Measurements from ENCODE around the gene EMC8.
"Not testable (repeated sequence)": the region's sequence is repeated elsewhere in the genome, so short reads cannot be mapped to it uniquely, and the experiment has no call there.

EMC8 gene

GRCh38 chr16:85842435-85842834, 43.1 kb upstream of the EMC8 start:
- no peak for DNase-seq (ENCODE audit: extremely low spot score)
- CTCF ChIA-PET, result no interaction called here
- POLR2A ChIA-PET, result no interaction called here
- no peak for TF ChIP-seq BHLHE40 (IDR thresholded peaks at IDR 0.05; ENCODE audit: borderline replicate concordance)
- no peak for TF ChIP-seq ZNF384 (IDR thresholded peaks at IDR 0.05)
- TF ChIP-seq SP1 (IDR thresholded peaks at IDR 0.05), result no peak
- TF ChIP-seq CTBP1 (IDR thresholded peaks at IDR 0.05; ENCODE audit: borderline replicate concordance), result no peak
- no peak for TF ChIP-seq TARDBP (IDR thresholded peaks at IDR 0.05)
- no peak for TF ChIP-seq NFRKB (IDR thresholded peaks at IDR 0.05)
- TF ChIP-seq, protein P1, sequence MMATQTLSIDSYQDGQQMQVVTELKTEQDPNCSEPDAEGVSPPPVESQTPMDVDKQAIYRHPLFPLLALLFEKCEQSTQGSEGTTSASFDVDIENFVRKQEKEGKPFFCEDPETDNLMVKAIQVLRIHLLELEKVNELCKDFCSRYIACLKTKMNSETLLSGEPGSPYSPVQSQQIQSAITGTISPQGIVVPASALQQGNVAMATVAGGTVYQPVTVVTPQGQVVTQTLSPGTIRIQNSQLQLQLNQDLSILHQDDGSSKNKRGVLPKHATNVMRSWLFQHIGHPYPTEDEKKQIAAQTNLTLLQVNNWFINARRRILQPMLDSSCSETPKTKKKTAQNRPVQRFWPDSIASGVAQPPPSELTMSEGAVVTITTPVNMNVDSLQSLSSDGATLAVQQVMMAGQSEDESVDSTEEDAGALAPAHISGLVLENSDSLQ (IDR thresholded peaks at IDR 0.05), result no peak
- TF ChIP-seq L3MBTL2 (conservative IDR thresholded peaks at IDR 0.05), result no peak
- TF ChIP-seq ARNT (IDR thresholded peaks at IDR 0.05), result no peak
- TF ChIP-seq FOXM1 (IDR thresholded peaks at IDR 0.05; ENCODE audit: borderline replicate concordance), result no peak
- TF ChIP-seq ELF4 (IDR thresholded peaks at IDR 0.05), result no peak
- no peak for TF ChIP-seq FOXK2 (IDR thresholded peaks at IDR 0.05)
- no peak for TF ChIP-seq FOXA1 (IDR thresholded peaks at IDR 0.05)
- TF ChIP-seq LEF1 (IDR thresholded peaks at IDR 0.05; ENCODE audit: borderline replicate concordance), result no peak

- ChIA-PET POLR2A (no interaction called here), CTCF (no interaction called here)
- TF ChIP-seq SUZ12 (IDR thresholded peaks at IDR 0.05) (no peak), FOXA1 (IDR thresholded peaks at IDR 0.05) (no peak), ZNF384 (IDR thresholded peaks at IDR 0.05) (no peak), TARDBP (IDR thresholded peaks at IDR 0.05) (no peak)
- no peak for DNase-seq (ENCODE audit: extremely low spot score)
These were observed 41.5 kb upstream of the EMC8 start for GRCh38 chr16:85840801-85841200.

DNA sequence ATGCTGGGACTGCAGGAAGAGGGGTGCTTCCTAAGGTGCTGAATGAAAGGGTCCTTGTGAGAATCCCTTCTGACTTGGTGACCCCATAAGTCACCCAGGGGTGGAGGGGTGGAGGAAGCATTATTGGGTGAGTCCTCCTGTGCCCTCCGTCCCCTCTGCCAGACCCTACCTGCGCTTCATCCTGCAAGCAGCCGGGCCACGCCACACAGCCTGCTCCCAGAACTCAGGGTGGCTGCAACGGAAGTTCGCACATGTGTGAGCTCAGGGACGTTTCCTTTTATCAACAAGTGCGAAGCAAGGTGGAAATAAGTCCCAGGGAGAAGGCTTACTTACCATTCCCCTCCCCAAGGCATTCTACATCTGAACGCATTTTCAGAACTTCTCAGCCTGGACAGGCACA, 41.1 kb upstream of the EMC8 start:
- ChIA-PET POLR2A (no interaction called here), CTCF (no interaction called here)
- DNase-seq (ENCODE audit: extremely low spot score), result no peak
- TF ChIP-seq TARDBP (IDR thresholded peaks at IDR 0.05), result no peak
- TF ChIP-seq SUZ12 (IDR thresholded peaks at IDR 0.05), result no peak
- TF ChIP-seq FOXA1 (IDR thresholded peaks at IDR 0.05), result no peak
- TF ChIP-seq FOXM1 (IDR thresholded peaks at IDR 0.05; ENCODE audit: borderline replicate concordance), result no peak
- no peak for TF ChIP-seq CTBP1 (IDR thresholded peaks at IDR 0.05; ENCODE audit: borderline replicate concordance)
- no peak for TF ChIP-seq L3MBTL2 (conservative IDR thresholded peaks at IDR 0.05)
- TF ChIP-seq, protein P1 (IDR thresholded peaks at IDR 0.05), result no peak
- no peak for TF ChIP-seq ZNF384 (IDR thresholded peaks at IDR 0.05)
- no peak for TF ChIP-seq NFRKB (IDR thresholded peaks at IDR 0.05)
- TF ChIP-seq FOXK2 (IDR thresholded peaks at IDR 0.05), result no peak
- TF ChIP-seq SP1 (IDR thresholded peaks at IDR 0.05), result no peak
- TF ChIP-seq BHLHE40 (IDR thresholded peaks at IDR 0.05; ENCODE audit: borderline replicate concordance), result no peak
- TF ChIP-seq ELF4 (IDR thresholded peaks at IDR 0.05), result no peak
- TF ChIP-seq HDGF (IDR thresholded peaks at IDR 0.05; ENCODE audit: borderline replicate concordance), result no peak
- TF ChIP-seq ARNT (IDR thresholded peaks at IDR 0.05), result no peak
- no peak for TF ChIP-seq LEF1 (IDR thresholded peaks at IDR 0.05; ENCODE audit: borderline replicate concordance)

- POLR2A ChIA-PET, result no interaction called here
- no peak for DNase-seq (ENCODE audit: extremely low spot score)
- CTCF ChIA-PET, result no interaction called here
- no peak for TF ChIP-seq TARDBP (IDR thresholded peaks at IDR 0.05)
- TF ChIP-seq ARNT (IDR thresholded peaks at IDR 0.05), result no peak
- no peak for TF ChIP-seq L3MBTL2 (conservative IDR thresholded peaks at IDR 0.05)
- TF ChIP-seq CTBP1 (IDR thresholded peaks at IDR 0.05; ENCODE audit: borderline replicate concordance), result no peak
- no peak for TF ChIP-seq SP1 (IDR thresholded peaks at IDR 0.05)
- no peak for TF ChIP-seq FOXA1 (IDR thresholded peaks at IDR 0.05)
- no peak for TF ChIP-seq FOXM1 (IDR thresholded peaks at IDR 0.05; ENCODE audit: borderline replicate concordance)
- TF ChIP-seq NFRKB (IDR thresholded peaks at IDR 0.05), result no peak
- TF ChIP-seq HDGF (IDR thresholded peaks at IDR 0.05; ENCODE audit: borderline replicate concordance), result no peak
- no peak for TF ChIP-seq LEF1 (IDR thresholded peaks at IDR 0.05; ENCODE audit: borderline replicate concordance)
- TF ChIP-seq SUZ12 (IDR thresholded peaks at IDR 0.05), result no peak
- TF ChIP-seq, protein P1 (IDR thresholded peaks at IDR 0.05), result no peak
- TF ChIP-seq BHLHE40 (IDR thresholded peaks at IDR 0.05; ENCODE audit: borderline replicate concordance), result no peak
- no peak for TF ChIP-seq FOXK2 (IDR thresholded peaks at IDR 0.05)
These were observed 40.4 kb upstream of the EMC8 start for GRCh38 chr16:85839681-85840240.

GRCh38 chr16:85838876-85839585, 39.7 kb upstream of the EMC8 start:
- TF ChIP-seq SP1 (IDR thresholded peaks at IDR 0.05), result no peak
- TF ChIP-seq FOXA1 (IDR thresholded peaks at IDR 0.05), result no peak
- POLR2A ChIA-PET, result no interaction called here
- CTCF ChIA-PET, result no interaction called here
- DNase-seq (ENCODE audit: extremely low spot score), result no peak

GRCh38 chr16:85838381-85838780, 39.0 kb upstream of the EMC8 start:
- ChIA-PET CTCF (no interaction called here), POLR2A (no interaction called here)
- no peak for TF ChIP-seq ELF4 (IDR thresholded peaks at IDR 0.05)
- TF ChIP-seq TARDBP (IDR thresholded peaks at IDR 0.05), result no peak
- TF ChIP-seq FOXK2 (IDR thresholded peaks at IDR 0.05), result no peak
- TF ChIP-seq LEF1 (IDR thresholded peaks at IDR 0.05; ENCODE audit: borderline replicate concordance), result no peak
- TF ChIP-seq, protein P1 (IDR thresholded peaks at IDR 0.05), result no peak
- TF ChIP-seq SP1 (IDR thresholded peaks at IDR 0.05), result no peak
- no peak for TF ChIP-seq FOXA1 (IDR thresholded peaks at IDR 0.05)
- DNase-seq (ENCODE audit: extremely low spot score), result no peak

- DNase-seq (ENCODE audit: extremely low spot score); CTCF ChIA-PET; POLR2A ChIA-PET: not testable (repeated sequence)
These were observed 38.3 kb upstream of the EMC8 start for GRCh38 chr16:85837654-85838053.
